ENCODE data around the gene FIP1L1.
A peak's percentile ranks its signal among the peaks of the same experiment; 100 is the strongest.

Gene FIP1L1

GRCh38 chr4:53477038-53477565 lies 99.7 kb downstream of the FIP1L1 start:
- no peak for DNase-seq

GRCh38 chr4:53477636-53478035 lies 100.2 kb downstream of the FIP1L1 start:
- no peak for DNase-seq

- DNase-seq, result no peak
Observed at GRCh38 chr4:53478671-53479456, 101.4 kb downstream of the FIP1L1 start.

- DNase-seq, result no peak
Observed at GRCh38 chr4:53479736-53480525, 102.5 kb downstream of the FIP1L1 start.

GRCh38 chr4:53480909-53481308 lies 103.5 kb downstream of the FIP1L1 start:
- DNase-seq, result no peak

- DNase-seq, result no peak
Observed at GRCh38 chr4:53481586-53481985, 104.1 kb downstream of the FIP1L1 start.

GRCh38 chr4:53483250-53483649 lies 105.8 kb downstream of the FIP1L1 start:
- DNase-seq, result no peak

GRCh38 chr4:53484911-53485657 lies 107.6 kb downstream of the FIP1L1 start:
- DNase-seq, result peak; percentile 11

- DNase-seq, result no peak
Observed at GRCh38 chr4:53485658-53486040, 108.2 kb downstream of the FIP1L1 start.

- DNase-seq, result no peak
Observed at GRCh38 chr4:53487766-53488165, 110.3 kb downstream of the FIP1L1 start.

GRCh38 chr4:53489279-53489889 lies 111.9 kb downstream of the FIP1L1 start:
- peak; percentile 50 for DNase-seq

GRCh38 chr4:53490161-53490956 lies 112.9 kb downstream of the FIP1L1 start:
- DNase-seq, result peak; percentile 14

GRCh38 chr4:53490965-53491622 lies 113.7 kb downstream of the FIP1L1 start:
- DNase-seq, result peak; percentile 36

GRCh38 chr4:53494851-53495250 lies 117.4 kb downstream of the FIP1L1 start:
- no peak for DNase-seq

GRCh38 chr4:53497487-53498244 lies 120.2 kb downstream of the FIP1L1 start:
- no peak for DNase-seq

- no peak for DNase-seq
Observed at GRCh38 chr4:53498706-53499105, 121.3 kb downstream of the FIP1L1 start.

GRCh38 chr4:53499791-53500190 lies 122.3 kb downstream of the FIP1L1 start:
- DNase-seq, result no peak

GRCh38 chr4:53500546-53500945 lies 123.1 kb downstream of the FIP1L1 start:
- peak; percentile 1 for DNase-seq

- no peak for DNase-seq
Observed at GRCh38 chr4:53501561-53501960, 124.1 kb downstream of the FIP1L1 start.

GRCh38 chr4:53502094-53502493 lies 124.7 kb downstream of the FIP1L1 start:
- no peak for DNase-seq

- DNase-seq, result peak; percentile 1
Observed at GRCh38 chr4:53505947-53506346, 128.5 kb downstream of the FIP1L1 start.
